PC-3 (cell line): Measurements from ENCODE around the gene ST6GALNAC3. TPM values are rescaled to one million over a fixed set of nuclear protein-coding genes. Genes with fewer than 3 reads are reported as not detected.

Experiments used
- ATAC-seq: fragments of 200-7000 bp; cut with Tn5 transposase; 2 replicates; pipeline ENCODE4 v1.9.1; 2020; ENCODE audit warnings: mild to moderate bottlenecking, moderate library complexity
- BruUV-seq: library from RNA; stranded (reverse); fragments of 400-500 nt; replicated peaks from 2 replicates; lab custom pipeline; 2021; lab: Mats Ljungman, UMichigan
- CTCF ChIA-PET: fragments of 300-600 bp; sonication (Branson Sonifier 250); formaldehyde crosslinking; loops from one replicate; lab custom pipeline; 2022; ENCODE audit warnings: antibody characterized with exemption; lab: Charles Lee
- POLR2A ChIA-PET: fragments of 300-600 bp; sonication (Branson Sonifier 250); formaldehyde crosslinking; loops from one replicate; lab custom pipeline; 2022; ENCODE audit warnings: antibody characterized with exemption; ENCODE audit not compliant: unreplicated experiment; lab: Charles Lee
- DNase-seq: peaks from one replicate; pipeline ENCODE4 v3.0.0-alpha.2; 2015
- H2AFZ ChIP-seq: fragments of 300-600 bp; sonication (generic); 2 replicates; pipeline ENCODE4 v1.6.0; 2016; ENCODE audit warnings: antibody characterized with exemption, low read length
- H3F3A ChIP-seq: fragments of 300-600 bp; sonication (generic); one replicate; pipeline ENCODE4 v1.6.0; 2017; ENCODE audit warnings: antibody characterized with exemption, low read length, control low read depth, mild to moderate bottlenecking; ENCODE audit not compliant: unreplicated experiment
- H3K27ac ChIP-seq: fragments of 300-600 bp; sonication (generic); 2 replicates; pipeline ENCODE4 v1.5.1; 2016; ENCODE audit warnings: mild to moderate bottlenecking, low read length
- H3K27me3 ChIP-seq: fragments of 300-600 bp; sonication (generic); 2 replicates; pipeline ENCODE4 v1.6.1; 2016; ENCODE audit warnings: low read length, mixed read lengths
- H3K36me3 ChIP-seq: fragments of 300-600 bp; sonication (generic); 2 replicates; pipeline ENCODE4 v1.6.1; 2016; ENCODE audit warnings: low read depth, mixed run types, low read length, mixed read lengths
- H3K4me1 ChIP-seq: fragments of 300-600 bp; sonication (generic); 2 replicates; pipeline ENCODE4 v1.5.1; 2016; ENCODE audit warnings: low read length; ENCODE audit not compliant: insufficient read depth
- H3K4me2 ChIP-seq: fragments of 300-600 bp; sonication (generic); 2 replicates; pipeline ENCODE4 v1.6.0; 2016; ENCODE audit warnings: low read length
- H3K4me3 ChIP-seq: fragments of 300-600 bp; sonication (generic); 2 replicates; pipeline ENCODE4 v1.5.1; 2016; ENCODE audit warnings: mild to moderate bottlenecking, low read length, mixed read lengths
- H3K79me2 ChIP-seq: fragments of 300-600 bp; sonication (generic); 2 replicates; pipeline ENCODE4 v1.6.1; 2017; ENCODE audit warnings: low read length, mixed read lengths
- H3K9ac ChIP-seq: fragments of 300-600 bp; sonication (generic); 2 replicates; pipeline ENCODE4 v1.6.0; 2016; ENCODE audit warnings: mild to moderate bottlenecking, low read length
- H3K9me2 ChIP-seq: fragments of 300-600 bp; sonication (generic); replicated peaks from 2 replicates; pipeline ENCODE4 v1.6.1; 2016; ENCODE audit warnings: mixed run types, low read length, mixed read lengths
- H3K9me3 ChIP-seq: fragments of 300-600 bp; sonication (generic); 2 replicates; pipeline ENCODE4 v1.6.1; 2016; ENCODE audit warnings: low read length, mixed read lengths
- H4K20me1 ChIP-seq: fragments of 300-600 bp; sonication (generic); 2 replicates; pipeline ENCODE4 v1.6.1; 2016; ENCODE audit warnings: low read length, mixed read lengths
- EZH2 ChIP-seq: fragments of 300-600 bp; sonication (generic); IDR thresholded peaks from one replicate; pipeline ENCODE4 v1.6.1; 2017; ENCODE audit warnings: antibody characterized with exemption, mild to moderate bottlenecking, low read length; ENCODE audit not compliant: unreplicated experiment
- EZH2phosphoT487 ChIP-seq: fragments of 300-600 bp; sonication (generic); IDR thresholded peaks from 2 replicates; pipeline ENCODE4 v1.6.1; 2018; ENCODE audit warnings: mild to moderate bottlenecking, antibody characterized with exemption, low read length, borderline replicate concordance
- intact Hi-C: fragments of 100-400 bp; cut with micrococcal nuclease; formaldehyde crosslinking; loops from 2 replicates; pipeline ENCODE4 v1.9.0; 2023
- total RNA-seq: library from RNA; depleted of rRNA; stranded (reverse); fragments of >200 nt; gene quantifications from 2 replicates; pipeline ENCODE4 v1.2.3, GENCODE V29; 2014
- TF ChIP-seq, protein P1 (sequence below): fragments of 300-600 bp; sonication (generic); conservative IDR thresholded peaks from 2 replicates; pipeline ENCODE4 v1.5.1; 2017; ENCODE audit warnings: antibody characterized with exemption, low read depth, mild to moderate bottlenecking, low read length

The ST6GALNAC3 gene
- total RNA-seq, 1 experiment from 2014 or later = not detected

DNA sequence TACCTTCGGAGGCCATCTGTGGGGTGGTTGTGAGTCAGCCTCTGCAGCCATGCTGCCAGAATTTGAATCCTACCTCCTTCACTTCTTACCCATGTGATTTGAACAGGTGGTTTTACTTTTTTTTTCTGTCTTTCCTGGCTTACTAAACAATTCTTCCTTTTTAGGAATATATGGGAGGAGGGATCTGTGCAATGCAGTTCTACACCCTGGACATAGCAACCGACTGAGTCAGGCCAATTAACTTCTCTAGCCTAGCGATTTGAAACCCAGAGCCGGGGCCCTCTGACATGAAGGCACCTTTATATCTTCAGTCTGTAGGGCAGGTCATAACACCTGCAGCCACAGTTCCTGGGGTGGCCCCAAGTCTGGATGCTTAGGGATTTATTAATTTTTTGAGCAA, 83.6 kb downstream of the ST6GALNAC3 start:
- DNase-seq (peak; percentile 19), ATAC-seq (no peak)
- no peaks in the 10 kb centered on the region for H4K20me1 ChIP-seq
- TF ChIP-seq EZH2phosphoT487 = no peak
- TF ChIP-seq EZH2 = no peak
- TF ChIP-seq, protein P1, sequence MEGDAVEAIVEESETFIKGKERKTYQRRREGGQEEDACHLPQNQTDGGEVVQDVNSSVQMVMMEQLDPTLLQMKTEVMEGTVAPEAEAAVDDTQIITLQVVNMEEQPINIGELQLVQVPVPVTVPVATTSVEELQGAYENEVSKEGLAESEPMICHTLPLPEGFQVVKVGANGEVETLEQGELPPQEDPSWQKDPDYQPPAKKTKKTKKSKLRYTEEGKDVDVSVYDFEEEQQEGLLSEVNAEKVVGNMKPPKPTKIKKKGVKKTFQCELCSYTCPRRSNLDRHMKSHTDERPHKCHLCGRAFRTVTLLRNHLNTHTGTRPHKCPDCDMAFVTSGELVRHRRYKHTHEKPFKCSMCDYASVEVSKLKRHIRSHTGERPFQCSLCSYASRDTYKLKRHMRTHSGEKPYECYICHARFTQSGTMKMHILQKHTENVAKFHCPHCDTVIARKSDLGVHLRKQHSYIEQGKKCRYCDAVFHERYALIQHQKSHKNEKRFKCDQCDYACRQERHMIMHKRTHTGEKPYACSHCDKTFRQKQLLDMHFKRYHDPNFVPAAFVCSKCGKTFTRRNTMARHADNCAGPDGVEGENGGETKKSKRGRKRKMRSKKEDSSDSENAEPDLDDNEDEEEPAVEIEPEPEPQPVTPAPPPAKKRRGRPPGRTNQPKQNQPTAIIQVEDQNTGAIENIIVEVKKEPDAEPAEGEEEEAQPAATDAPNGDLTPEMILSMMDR = no peak
- no peak overlapping the region for H3K27ac ChIP-seq
- no peak overlapping the region for H3K9ac ChIP-seq
- H3K4me1 ChIP-seq = peaks cover 5% of the 10 kb centered on the region; the same call in 1 of the 2 replicates
- H3F3A ChIP-seq = no peaks in the 10 kb centered on the region
- intact Hi-C loops = loop anchor here (10.0 kb wide), 2 partner anchors 123 to 747 kb away; no protein-coding TSS in a partner anchor
- POLR2A ChIA-PET = no interaction called here
- H3K4me2 ChIP-seq = no peak overlapping the region
- H3K27me3 ChIP-seq = peaks cover 20% of the 10 kb centered on the region
- H3K9me3 ChIP-seq = no peaks in the 10 kb centered on the region
- no peaks in the 10 kb centered on the region for H3K9me2 ChIP-seq
- BruUV-seq = no TSS peak
- no peak overlapping the region for H2AFZ ChIP-seq
- no peaks in the 10 kb centered on the region for H3K79me2 ChIP-seq
- CTCF ChIA-PET = no interaction called here
- H3K36me3 ChIP-seq = no peaks in the 10 kb centered on the region
- H3K4me3 ChIP-seq = no peak overlapping the region

DNA sequence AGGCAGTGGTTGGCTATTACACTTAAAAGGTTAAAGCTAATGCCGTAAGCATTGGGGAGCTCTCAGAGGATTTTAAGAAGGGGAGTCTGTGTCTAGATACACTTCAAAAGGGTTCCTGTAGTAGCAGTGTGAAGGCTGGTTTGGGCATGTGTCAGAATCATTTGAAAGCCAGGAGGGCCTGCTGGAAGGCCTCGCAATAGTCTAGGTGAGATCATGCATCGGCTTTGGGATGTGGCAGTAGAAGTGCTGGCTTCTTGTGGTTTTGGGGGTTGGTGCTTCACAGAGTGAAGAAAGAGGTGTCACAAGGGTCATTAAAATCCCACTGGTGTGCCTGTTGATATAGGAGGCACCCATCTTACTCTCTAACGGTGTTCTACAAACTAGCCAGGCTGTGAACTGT, 85.7 kb downstream of the ST6GALNAC3 start:
- intact Hi-C loops = no loop called here
- Histone ChIP-seq H3K27ac (no peak overlapping the region), H3K4me3 (no peak overlapping the region), H3K9me3 (no peaks in the 10 kb centered on the region), H4K20me1 (no peaks in the 10 kb centered on the region), H3F3A (no peaks in the 10 kb centered on the region), H3K27me3 (peaks cover 18% of the 10 kb centered on the region), H2AFZ (no peak overlapping the region), H3K36me3 (no peaks in the 10 kb centered on the region), H3K4me1 (no peaks in the 10 kb centered on the region), H3K79me2 (no peaks in the 10 kb centered on the region), H3K4me2 (no peak overlapping the region), H3K9ac (no peak overlapping the region), H3K9me2 (no peaks in the 10 kb centered on the region)
- ChIA-PET CTCF (no interaction called here), POLR2A (no interaction called here)
- TF ChIP-seq EZH2phosphoT487 = no peak
- no TSS peak for BruUV-seq
- no peak for ATAC-seq
- no peak for DNase-seq

DNA sequence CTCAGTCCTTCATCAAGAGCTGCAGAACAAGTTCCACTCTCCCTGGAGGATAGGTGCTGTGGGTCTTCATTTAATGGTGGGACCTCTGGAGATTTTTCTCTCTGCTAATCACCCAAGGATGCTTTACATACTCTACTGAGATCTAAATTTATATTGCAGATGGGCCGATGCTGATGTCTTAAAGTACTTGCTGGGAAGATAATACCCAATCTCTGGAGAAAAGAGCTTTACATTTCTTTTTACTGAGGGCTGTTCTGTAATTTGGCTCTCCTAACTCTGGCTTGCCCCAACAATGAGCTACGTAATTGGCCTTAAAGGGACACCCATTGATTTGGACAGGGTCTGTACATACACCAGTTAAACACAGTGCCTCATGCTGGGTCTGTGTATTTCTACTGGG, 86.9 kb downstream of the ST6GALNAC3 start:
- Histone ChIP-seq H3K9ac (no peak overlapping the region), H3K4me2 (no peak overlapping the region), H3K27ac (no peak overlapping the region), H3K9me3 (no peaks in the 10 kb centered on the region), H3K36me3 (no peaks in the 10 kb centered on the region), H3K4me3 (no peak overlapping the region), H3K79me2 (no peaks in the 10 kb centered on the region), H4K20me1 (no peaks in the 10 kb centered on the region), H2AFZ (no peak overlapping the region), H3K9me2 (no peaks in the 10 kb centered on the region), H3K27me3 (peaks cover 18% of the 10 kb centered on the region), H3K4me1 (no peaks in the 10 kb centered on the region), H3F3A (no peaks in the 10 kb centered on the region)
- TF ChIP-seq EZH2phosphoT487 (no peak), EZH2 (no peak)
- TF ChIP-seq, protein P1 = no peak
- DNase-seq = no peak
- intact Hi-C loops = no loop called here
- BruUV-seq = no TSS peak
- no peak for ATAC-seq
- ChIA-PET CTCF (no interaction called here), POLR2A (no interaction called here)
